ENCODE results near the gene GOLPH3.

GOLPH3 gene

GRCh38 chr5:32100691-32101302, 73.3 kb downstream of the GOLPH3 start:
- in situ Hi-C loops (cut with MboI; ENCODE audit: low sequenced_read_pairs): no loop called here

DNA sequence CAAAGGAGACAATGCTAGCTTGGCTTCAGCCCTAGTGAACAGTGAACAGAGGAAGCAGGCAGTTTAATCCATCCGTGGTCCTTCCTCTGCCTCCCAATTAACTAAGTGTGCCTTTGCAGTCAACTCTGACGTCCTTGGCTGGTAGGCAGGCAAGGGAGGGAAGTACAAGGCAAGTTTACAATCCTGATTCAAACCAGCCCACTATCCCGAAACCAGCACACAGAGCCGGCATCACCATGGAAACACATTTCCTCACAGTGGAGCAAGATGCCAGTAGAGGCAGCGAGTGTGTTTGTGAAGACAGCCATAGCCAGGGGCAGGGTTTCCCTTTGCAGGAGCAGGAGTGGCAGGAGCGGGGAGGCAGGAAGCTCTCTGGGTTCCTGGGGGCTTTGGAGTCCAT, 73.9 kb downstream of the GOLPH3 start:
- in situ Hi-C loops (cut with MboI; ENCODE audit: low sequenced_read_pairs): no loop called here

GRCh38 chr5:32099486-32100035, 74.6 kb downstream of the GOLPH3 start:
- in situ Hi-C loops (cut with MboI; ENCODE audit: low sequenced_read_pairs): loop anchor here (25.0 kb wide), 2 partner anchors 287 to 512 kb away; no protein-coding TSS in a partner anchor

DNA sequence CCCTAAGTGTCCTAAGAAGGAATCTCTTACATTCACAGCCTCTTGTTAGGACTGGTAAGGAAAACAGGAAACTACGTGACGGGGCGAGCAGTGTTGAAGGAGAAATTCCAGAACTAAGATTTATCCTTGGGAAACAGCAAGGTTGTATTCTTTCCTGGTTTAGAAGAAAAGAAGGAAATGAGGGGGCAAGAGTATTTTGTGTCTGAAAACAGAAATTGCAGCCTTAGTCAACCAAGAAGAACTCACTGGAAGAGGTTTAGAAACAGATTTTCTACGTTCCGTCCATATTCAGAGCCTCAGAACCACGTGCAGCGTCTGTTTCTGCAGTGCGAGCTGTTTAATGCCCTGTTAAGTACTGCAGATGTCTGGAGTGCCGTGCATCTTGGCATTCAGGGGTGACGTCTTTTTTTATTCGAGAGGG, 75.2 kb downstream of the GOLPH3 start:
- in situ Hi-C loops (cut with MboI; ENCODE audit: low sequenced_read_pairs): loop anchor here (25.0 kb wide), 2 partner anchors 287 to 512 kb away; no protein-coding TSS in a partner anchor

DNA sequence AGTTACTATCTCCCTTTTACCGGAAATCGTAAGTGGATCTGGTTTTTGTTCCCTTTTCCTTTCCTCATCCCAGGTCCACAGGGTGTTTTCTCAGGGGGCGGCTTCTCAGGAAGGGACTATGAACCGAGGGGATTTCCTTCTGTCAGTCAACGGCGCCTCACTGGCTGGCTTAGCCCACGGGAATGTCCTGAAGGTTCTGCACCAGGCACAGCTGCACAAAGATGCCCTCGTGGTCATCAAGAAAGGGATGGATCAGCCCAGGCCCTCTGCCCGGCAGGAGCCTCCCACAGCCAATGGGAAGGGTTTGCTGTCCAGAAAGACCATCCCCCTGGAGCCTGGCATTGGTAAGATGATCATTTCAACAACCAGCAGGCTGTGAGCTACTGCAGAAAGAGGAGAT, 75.8 kb downstream of the GOLPH3 start:
- in situ Hi-C loops (cut with MboI; ENCODE audit: low sequenced_read_pairs): loop anchor here (25.0 kb wide), 2 partner anchors 286 to 511 kb away; no protein-coding TSS in a partner anchor

GRCh38 chr5:32096891-32097595, 77.1 kb downstream of the GOLPH3 start:
- in situ Hi-C loops (cut with MboI; ENCODE audit: low sequenced_read_pairs): loop anchor here (25.0 kb wide), 2 partner anchors 285 to 510 kb away; no protein-coding TSS in a partner anchor

- in situ Hi-C loops (cut with MboI; ENCODE audit: low sequenced_read_pairs): loop anchor here (25.0 kb wide), 2 partner anchors 283 to 508 kb away; no protein-coding TSS in a partner anchor
Measured at GRCh38 chr5:32095261-32095671, 78.9 kb downstream of the GOLPH3 start.

DNA sequence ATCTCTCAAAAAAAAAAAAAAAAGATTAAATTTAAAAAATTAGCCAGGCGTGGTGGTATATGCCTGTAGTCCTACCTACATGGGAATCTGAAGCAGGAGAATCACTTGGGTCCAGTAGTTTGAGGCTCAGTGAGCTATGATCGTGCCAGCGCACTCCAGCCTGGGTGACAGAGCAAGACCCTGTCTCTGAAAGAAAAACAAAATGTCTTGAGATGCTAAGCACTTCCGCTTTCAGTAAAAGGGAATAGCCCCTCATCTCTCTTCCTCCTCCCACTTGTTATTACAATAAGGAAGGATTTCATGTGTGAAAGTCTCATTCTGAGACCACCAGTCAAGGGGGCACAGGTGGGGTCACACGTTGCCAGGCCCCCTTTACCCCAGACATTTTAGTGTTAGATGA, 79.4 kb downstream of the GOLPH3 start:
- in situ Hi-C loops (cut with MboI; ENCODE audit: low sequenced_read_pairs): loop anchor here (25.0 kb wide), 2 partner anchors 282 to 507 kb away; no protein-coding TSS in a partner anchor

DNA sequence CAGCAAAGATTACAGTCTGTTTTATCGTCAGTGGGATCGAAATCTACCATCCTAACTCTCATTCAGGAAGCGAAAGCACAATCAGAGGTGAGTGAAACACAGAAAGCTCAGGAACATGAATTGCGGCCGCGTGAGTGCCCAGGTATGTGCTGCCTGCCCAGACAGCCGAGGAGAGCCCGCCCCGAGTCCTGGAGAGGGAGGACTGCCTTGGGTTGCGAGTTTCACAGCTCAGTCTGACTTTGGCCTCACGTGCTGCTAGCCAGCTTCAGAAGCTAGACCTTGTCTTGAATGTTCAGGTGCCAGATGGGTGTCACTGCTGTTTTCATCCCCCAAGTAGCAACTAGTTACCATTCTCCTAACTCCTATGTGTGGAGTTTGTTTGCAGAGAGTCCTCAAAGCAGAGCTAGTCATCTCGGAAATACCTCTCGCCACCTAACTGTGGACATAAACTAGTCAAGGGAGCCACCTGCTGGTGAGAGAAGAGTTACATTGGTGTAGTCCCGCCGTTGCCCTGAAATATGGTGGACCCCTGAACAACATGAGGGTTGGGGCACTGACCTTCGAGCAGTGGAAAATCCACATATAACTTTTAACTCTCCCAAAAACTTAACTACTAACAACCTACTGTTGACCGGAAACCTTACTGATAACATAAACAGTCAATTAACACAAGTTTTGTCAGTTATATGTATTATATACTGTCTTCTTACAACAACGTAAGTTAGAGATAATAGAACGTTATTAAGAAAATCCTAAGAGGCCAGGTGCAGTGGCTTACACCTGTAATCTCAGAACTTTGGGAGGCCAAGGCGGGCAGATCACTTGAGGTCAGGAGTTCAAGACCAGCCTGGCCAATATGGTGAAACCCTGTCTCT, 80.9 kb downstream of the GOLPH3 start:
- in situ Hi-C loops (cut with MboI; ENCODE audit: low sequenced_read_pairs): loop anchor here (25.0 kb wide), 2 partner anchors 281 to 506 kb away; no protein-coding TSS in a partner anchor

GRCh38 chr5:32090755-32091128, 83.4 kb downstream of the GOLPH3 start:
- in situ Hi-C loops (cut with MboI; ENCODE audit: low sequenced_read_pairs): loop anchor here (25.0 kb wide), 2 partner anchors 278 to 503 kb away; no protein-coding TSS in a partner anchor

- in situ Hi-C loops (cut with MboI; ENCODE audit: low sequenced_read_pairs): loop anchor here (25.0 kb wide), 2 partner anchors 278 to 503 kb away; no protein-coding TSS in a partner anchor
Measured at GRCh38 chr5:32090026-32090754, 83.9 kb downstream of the GOLPH3 start.

- in situ Hi-C loops (cut with MboI; ENCODE audit: low sequenced_read_pairs): loop anchor here (25.0 kb wide), 2 partner anchors 277 to 502 kb away; no protein-coding TSS in a partner anchor
Measured at GRCh38 chr5:32089146-32090000, 84.7 kb downstream of the GOLPH3 start.

DNA sequence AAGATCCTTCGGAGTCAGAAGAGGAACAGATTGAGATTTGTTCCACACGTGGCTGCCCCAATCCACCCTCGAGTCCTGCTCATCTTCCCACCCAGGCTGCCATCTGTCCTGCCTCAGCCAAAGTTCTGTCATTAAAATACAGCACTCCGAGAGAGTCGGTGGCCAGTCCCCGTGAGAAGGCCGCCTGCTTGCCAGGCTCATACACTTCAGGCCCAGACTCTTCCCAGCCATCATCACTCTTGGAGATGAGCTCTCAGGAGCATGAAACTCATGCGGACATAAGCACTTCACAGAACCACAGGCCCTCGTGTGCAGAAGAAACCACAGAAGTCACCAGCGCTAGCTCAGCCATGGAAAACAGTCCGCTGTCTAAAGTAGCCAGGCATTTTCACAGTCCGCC, 85.9 kb downstream of the GOLPH3 start:
- in situ Hi-C loops (cut with MboI; ENCODE audit: low sequenced_read_pairs): loop anchor here (25.0 kb wide), 2 partner anchors 276 to 501 kb away; no protein-coding TSS in a partner anchor

DNA sequence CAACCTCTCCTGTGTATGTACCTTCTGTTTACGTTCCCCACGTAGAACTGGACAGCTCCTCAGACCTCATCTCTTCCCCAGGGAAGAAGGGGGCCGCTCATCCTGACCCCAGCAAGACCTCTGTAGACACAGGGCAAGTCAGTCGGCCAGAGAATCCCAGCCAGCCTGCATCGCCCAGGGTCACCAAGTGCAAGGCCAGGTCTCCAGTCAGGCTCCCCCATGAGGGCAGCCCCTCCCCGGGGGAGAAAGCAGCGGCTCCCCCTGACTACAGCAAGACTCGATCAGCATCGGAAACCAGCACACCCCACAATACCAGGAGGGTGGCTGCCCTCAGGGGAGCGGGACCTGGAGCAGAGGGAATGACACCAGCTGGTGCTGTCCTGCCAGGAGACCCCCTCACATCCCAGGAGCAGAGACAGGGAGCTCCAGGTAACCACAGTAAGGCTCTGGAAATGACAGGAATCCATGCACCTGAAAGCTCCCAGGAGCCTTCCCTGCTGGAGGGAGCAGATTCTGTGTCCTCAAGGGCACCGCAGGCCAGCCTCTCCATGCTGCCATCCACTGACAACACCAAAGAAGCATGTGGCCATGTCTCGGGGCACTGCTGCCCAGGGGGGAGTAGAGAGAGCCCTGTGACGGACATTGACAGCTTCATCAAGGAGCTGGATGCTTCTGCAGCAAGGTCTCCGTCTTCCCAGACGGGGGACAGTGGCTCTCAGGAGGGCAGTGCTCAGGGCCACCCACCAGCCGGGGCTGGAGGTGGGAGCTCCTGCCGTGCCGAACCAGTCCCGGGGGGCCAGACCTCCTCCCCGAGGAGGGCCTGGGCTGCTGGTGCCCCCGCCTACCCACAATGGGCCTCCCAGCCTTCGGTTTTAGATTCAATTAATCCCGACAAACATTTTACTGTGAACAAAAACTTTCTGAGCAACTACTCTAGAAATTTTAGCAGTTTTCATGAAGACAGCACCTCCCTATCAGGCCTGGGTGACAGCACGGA, 86.7 kb downstream of the GOLPH3 start:
- in situ Hi-C loops (cut with MboI; ENCODE audit: low sequenced_read_pairs): loop anchor here (25.0 kb wide), 2 partner anchors 275 to 500 kb away; no protein-coding TSS in a partner anchor

DNA sequence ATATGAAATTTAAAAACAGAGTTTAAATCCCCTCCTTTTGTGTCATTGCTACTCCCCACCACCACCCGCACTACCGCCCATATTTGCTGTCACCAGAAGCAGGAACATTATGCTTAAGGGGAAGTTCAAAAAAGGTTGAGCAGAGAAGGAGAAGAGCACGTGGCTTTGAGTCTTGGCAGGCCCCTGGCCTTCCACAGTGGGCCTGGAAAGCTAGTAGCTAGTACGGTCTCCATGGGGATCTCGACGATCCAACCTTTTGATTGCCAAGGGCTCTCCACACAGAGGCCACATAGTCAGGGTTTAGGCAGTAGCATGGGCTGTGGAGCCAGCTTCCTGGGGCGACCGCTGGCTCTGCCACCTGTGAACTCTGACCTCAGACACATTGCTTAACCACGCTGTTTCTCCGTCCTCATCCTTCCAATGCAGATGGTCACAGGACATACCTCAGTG, 90.1 kb downstream of the GOLPH3 start:
- in situ Hi-C loops (cut with MboI; ENCODE audit: low sequenced_read_pairs): loop anchor here (25.0 kb wide), 2 partner anchors 272 to 497 kb away; no protein-coding TSS in a partner anchor

GRCh38 chr5:32082701-32083100, 91.4 kb downstream of the GOLPH3 start:
- in situ Hi-C loops (cut with MboI; ENCODE audit: low sequenced_read_pairs): loop anchor here (25.0 kb wide), 2 partner anchors 270 to 495 kb away; no protein-coding TSS in a partner anchor

- in situ Hi-C loops (cut with MboI; ENCODE audit: low sequenced_read_pairs): loop anchor here (25.0 kb wide), 2 partner anchors 268 to 493 kb away; no protein-coding TSS in a partner anchor
Measured at GRCh38 chr5:32080565-32080964, 93.6 kb downstream of the GOLPH3 start.
